WI38 (cell line): ENCODE data around the gene EPB41L4A.

ENCODE experiments used
- H3K4me3 ChIP-seq: 2 replicates; pipeline ENCODE4 v1.5.1; 2011; ENCODE audit warnings: low read depth, mild to moderate bottlenecking, control low read depth, low read length
- CTCF ChIP-seq: IDR thresholded peaks from 2 replicates; pipeline ENCODE4 v1.5.1; 2012; ENCODE audit warnings: low read depth, mild to moderate bottlenecking, control low read depth, low read length

EPB41L4A gene

GRCh38 chr5:112238473-112238872 lies 180.6 kb downstream of the EPB41L4A start:
- H3K4me3 ChIP-seq = no peak overlapping the region
- no peak for TF ChIP-seq CTCF

- no peak for TF ChIP-seq CTCF
- no peak overlapping the region for H3K4me3 ChIP-seq
Measured at GRCh38 chr5:112237456-112237855, 181.6 kb downstream of the EPB41L4A start.

- no peak overlapping the region for H3K4me3 ChIP-seq
- TF ChIP-seq CTCF = no peak
Measured at GRCh38 chr5:112234000-112234399, 185.1 kb downstream of the EPB41L4A start.

- TF ChIP-seq CTCF = no peak
- no peak overlapping the region for H3K4me3 ChIP-seq
Measured at GRCh38 chr5:112232667-112233066, 186.4 kb downstream of the EPB41L4A start.

- no peak overlapping the region for H3K4me3 ChIP-seq
- TF ChIP-seq CTCF = no peak
Measured at GRCh38 chr5:112230606-112231005, 188.5 kb downstream of the EPB41L4A start.

GRCh38 chr5:112228667-112229066 lies 190.4 kb downstream of the EPB41L4A start:
- no peak for TF ChIP-seq CTCF
- no peak overlapping the region for H3K4me3 ChIP-seq

GRCh38 chr5:112227911-112228631 lies 191.0 kb downstream of the EPB41L4A start:
- no peak for TF ChIP-seq CTCF
- H3K4me3 ChIP-seq = no peak overlapping the region
